Stimulated activated CD4-positive, alpha-beta T cell treated with anti-CD3 and anti-CD28 coated beads, Interleukin-1b, Interleukin-23, amount 100 ng/mL, for 48 hours (primary cell): ENCODE data around the gene DSG1.

Experiments used
- DNase-seq: peaks from one replicate; pipeline ENCODE4 v3.0.0-alpha.2; 2020

DSG1 gene

GRCh38 chr18:31354990-31355389 lies 37.0 kb downstream of the DSG1 start:
- DNase-seq, result no peak

- DNase-seq, result no peak
Measured at GRCh38 chr18:31356025-31356424, 38.1 kb downstream of the DSG1 start.

GRCh38 chr18:31364190-31364589 lies 46.2 kb downstream of the DSG1 start:
- DNase-seq, result no peak

- no peak for DNase-seq
Measured at GRCh38 chr18:31369478-31369877, 51.5 kb downstream of the DSG1 start.

GRCh38 chr18:31371989-31372388 lies 54.0 kb downstream of the DSG1 start:
- DNase-seq, result no peak

GRCh38 chr18:31373641-31374040 lies 55.7 kb downstream of the DSG1 start:
- DNase-seq, result no peak

- DNase-seq, result no peak
Measured at GRCh38 chr18:31376477-31376876, 58.5 kb downstream of the DSG1 start, which contains the start of gene DSG4. DSG4 (plus strand) TSS chr18:31376777; CDS start chr18:31376912, 135 bp downstream.

GRCh38 chr18:31380912-31381311 lies 63.0 kb downstream of the DSG1 start:
- no peak for DNase-seq

GRCh38 chr18:31382107-31382506 lies 64.1 kb downstream of the DSG1 start:
- DNase-seq, result no peak

GRCh38 chr18:31386741-31387140 lies 68.8 kb downstream of the DSG1 start:
- no peak for DNase-seq

- no peak for DNase-seq
Measured at GRCh38 chr18:31393286-31393685, 75.3 kb downstream of the DSG1 start.

- no peak for DNase-seq
Measured at GRCh38 chr18:31396796-31397612, 79.0 kb downstream of the DSG1 start.

- DNase-seq, result no peak
Measured at GRCh38 chr18:31398191-31398590, 80.2 kb downstream of the DSG1 start.

GRCh38 chr18:31399306-31400032 lies 81.5 kb downstream of the DSG1 start:
- no peak for DNase-seq

GRCh38 chr18:31401156-31402025 lies 83.4 kb downstream of the DSG1 start:
- no peak for DNase-seq

- no peak for DNase-seq
Measured at GRCh38 chr18:31402026-31402373, 84.0 kb downstream of the DSG1 start.

GRCh38 chr18:31403409-31403808 lies 85.4 kb downstream of the DSG1 start:
- DNase-seq, result no peak
